Activated CD8-positive, alpha-beta memory T cell treated with anti-CD3 and anti-CD28 coated beads, Interleukin-2, amount 50 U/mL, for 24 hours (primary cell): ENCODE measurements around the gene CKLF.
"Not testable (repeated sequence)": the region's sequence is repeated elsewhere in the genome, so short reads cannot be mapped to it uniquely, and the experiment has no call there.

ENCODE experiments used
- DNase-seq: peaks from one replicate; pipeline ENCODE4 v3.0.0-alpha.2; 2020; ENCODE audit errors: extremely low read depth

Gene CKLF

DNA sequence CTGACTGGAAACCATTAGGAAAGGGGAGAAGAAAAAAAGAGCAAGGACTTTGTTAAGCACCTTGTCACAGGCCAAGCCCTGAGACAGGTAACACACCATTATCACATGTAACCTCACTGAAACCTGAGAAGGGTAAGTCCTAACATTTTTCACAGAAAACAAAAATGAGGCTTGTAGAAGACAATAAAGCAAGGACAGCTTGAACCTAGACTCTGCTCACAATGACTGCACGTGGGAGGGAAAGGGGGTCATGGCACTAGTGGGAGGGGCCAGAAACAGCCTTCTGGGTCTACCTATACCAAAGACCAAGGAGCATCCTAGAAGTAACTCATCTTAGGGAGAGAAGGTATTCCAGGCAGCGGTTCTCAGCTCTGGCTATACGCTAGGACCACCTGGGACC lies 10.0 kb upstream of the CKLF start:
- no peak for DNase-seq

DNA sequence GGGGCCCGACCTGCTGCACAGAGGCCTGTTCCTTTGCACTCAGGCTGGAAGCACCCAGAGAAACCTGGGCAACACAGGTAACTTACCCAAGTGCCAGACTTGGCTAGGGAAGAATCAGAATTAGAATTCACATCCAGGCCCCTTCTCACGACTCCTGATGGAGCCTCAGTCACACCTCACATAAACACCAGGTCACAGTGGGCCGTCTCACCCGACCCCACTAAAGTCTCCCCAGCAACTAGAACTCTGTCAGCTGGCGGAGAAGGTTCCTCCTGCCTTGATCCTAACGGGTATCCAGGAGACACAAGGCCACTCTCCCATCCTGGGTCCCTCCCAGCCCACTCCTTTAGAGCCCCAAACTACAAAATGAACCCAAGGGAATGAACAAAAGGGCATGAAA lies 8.8 kb upstream of the CKLF start:
- no peak for DNase-seq

DNA sequence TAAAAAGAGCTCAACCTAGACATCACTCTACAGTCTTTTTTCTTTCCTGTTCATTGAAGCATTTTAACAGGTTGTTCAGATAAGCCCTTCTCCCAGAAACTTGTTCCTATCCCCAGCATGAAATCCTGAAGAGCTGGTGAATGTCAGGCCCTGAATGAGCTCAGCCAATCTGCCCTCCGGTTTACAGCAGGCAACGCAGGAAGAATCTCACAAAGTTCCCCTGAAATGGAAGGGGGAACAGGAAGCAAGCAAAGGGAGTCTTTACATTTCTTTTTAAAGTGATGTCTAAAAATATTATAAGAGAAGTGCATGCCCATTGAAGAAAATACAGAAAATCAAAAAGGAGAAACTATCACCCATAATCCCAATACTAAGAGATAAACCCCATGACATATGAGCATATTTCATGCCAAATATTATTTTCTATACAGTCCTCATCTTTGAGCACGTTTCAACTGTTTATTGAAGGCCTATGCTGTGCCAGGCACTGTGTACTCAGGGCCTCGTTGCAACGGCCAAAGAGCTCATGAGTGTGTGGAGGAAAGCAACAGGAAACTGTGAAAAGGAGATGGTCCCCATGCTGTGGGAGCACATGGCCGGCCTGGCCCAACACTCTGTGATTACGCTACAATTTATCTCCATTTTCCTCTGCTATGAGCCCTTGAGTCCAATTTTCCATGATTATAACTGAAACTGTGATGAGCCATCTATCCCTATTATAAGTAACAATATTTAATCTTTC lies 8.2 kb upstream of the CKLF start:
- no peak for DNase-seq

DNA sequence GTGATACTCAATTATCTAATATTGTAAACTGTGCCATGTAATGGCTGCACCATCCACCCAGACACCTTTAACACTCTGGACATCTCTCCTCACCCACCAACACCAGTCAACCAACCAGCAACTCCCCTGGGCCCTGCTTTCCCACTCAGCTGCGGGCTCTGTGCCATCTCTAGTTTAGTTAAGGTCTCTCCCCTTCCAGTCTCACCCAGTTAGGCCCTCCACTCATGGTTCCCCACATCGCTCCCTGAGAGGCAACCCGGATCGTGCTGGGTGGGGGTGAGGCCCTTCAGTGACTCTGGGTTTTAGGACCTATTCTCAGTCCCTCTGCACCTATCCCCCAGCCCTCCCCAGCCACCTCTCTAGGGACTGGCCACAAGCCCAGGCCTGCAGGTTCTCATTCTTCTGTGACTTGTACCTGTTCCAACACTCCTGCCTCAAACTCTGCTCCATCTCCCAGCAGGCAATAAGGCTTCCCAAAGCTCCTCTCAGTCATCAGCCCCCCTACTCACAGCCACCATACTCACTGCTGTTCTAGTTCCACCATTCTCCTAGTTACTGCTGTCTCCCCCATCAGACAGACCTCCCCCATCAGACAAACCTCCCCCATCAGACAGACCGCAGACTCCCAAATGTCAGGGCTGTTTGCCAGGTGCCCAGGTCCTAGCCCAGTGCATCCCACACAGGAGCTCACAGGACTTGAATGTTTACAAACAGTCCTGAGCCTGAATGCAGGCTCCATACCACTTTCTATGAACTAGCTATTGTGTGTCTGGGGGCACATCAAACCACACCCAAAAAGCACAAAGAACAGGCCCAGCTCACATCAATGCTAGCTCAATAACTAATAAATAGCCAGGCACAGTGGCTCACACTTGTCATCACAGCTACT lies 5.0 kb upstream of the CKLF start:
- no peak for DNase-seq

DNA sequence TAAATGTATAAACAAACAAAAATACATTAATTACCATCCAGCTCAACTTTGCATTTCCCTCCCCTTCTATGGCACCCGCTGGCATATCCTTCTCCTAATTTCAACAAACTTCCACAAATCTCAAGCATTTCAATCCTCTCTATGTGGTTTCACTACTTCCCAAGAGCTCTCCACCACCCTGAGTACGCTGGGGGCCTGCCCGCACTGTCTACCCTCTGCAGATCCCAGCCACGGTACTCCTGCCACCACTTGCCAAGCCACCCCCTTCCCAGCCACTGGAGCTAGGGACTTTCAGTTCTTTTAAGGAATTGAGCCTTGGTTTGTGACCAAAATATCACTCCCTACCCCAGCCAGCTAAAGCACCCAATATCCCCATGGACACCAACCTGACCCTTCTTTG lies 4.3 kb upstream of the CKLF start:
- no peak for DNase-seq

DNA sequence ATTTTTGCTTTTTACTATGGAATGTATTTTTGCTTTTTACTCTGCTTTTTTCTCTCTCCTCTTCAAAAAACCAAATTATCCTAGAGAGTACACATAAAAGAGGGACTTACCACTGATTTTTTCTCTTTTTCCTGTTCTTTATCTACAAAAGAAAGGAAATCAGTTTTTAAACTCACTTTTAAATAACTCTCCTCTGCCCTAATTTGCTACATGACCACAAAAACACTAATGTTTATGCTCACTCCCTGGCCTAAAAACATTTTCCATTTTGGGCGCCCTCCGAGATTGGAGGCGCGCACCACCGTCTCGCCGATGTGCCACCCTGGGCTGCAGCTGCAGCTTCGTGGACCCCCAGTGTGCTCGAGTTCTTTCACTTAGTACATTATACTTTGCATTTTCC lies 3.5 kb upstream of the CKLF start:
- no peak for DNase-seq

DNA sequence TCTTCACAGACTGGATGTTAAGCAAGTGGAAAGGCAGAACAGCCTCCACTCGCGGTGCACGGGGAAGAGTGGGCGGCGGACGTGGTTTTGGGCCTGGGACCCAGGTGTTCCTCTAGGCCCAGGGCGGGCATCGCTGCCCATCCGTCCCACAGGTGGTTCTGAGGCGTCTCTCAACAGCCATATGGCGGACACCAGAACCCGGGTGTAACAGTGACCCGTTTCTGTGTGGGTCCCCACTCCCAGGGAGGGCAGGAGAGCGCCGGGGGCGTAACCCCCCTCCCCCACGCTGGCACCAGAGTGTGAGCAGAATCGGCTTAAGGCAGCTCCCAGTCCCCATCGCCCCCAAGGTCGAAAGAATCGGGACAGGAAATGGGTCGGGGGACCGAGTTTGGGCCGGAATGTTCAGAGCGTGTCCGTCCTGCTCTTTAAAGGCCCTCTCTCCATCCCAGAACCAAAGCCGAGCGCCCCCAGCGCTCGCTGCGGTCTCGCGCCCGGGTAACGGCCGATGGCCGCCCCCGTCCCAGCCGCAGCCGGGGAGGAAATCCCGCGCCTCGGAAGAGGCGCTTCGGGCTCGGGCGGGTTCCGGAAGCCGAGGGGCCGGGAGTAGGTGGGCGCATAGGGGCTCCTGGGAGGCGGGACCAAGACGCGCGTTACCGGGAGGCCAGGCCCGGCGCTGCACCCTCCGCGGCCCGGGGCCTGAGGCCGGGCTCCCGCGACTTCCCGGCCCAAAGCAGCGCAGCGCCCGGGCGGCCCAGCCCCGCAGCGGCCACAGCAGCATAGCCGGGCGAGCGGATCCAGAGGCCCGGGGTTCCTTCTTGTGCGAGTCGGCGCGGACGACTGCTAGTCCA lies 2.9 kb upstream of the CKLF start, which contains the start of gene TK2:
Gene TK2, minus strand, starts transcription at position 839 of the 848 bp plus-strand sequence. Its CDS starts 61 bp downstream, at position 778.
- DNase-seq, result peak; percentile 40

DNA sequence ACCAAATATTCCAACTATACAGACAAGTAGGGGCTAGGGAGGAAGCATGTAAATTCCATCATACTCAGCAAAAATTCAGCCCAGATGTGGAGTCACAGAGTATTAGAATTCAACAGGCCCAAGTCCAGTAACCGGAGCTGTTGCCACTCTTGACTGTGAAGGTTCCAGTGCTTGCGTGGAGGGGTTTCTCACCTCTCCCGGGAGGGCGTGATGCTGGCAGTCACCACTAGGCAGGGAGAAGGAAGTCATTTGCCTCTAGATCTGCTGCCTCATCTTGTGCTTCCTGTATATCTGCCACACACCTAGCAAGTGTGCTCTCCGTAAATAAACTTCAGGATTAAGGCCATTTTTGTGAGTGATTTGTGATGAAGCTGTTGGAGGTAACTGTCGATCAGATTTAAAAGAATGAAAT lies 1.0 kb upstream of the CKLF start:
- DNase-seq, result no peak

DNA sequence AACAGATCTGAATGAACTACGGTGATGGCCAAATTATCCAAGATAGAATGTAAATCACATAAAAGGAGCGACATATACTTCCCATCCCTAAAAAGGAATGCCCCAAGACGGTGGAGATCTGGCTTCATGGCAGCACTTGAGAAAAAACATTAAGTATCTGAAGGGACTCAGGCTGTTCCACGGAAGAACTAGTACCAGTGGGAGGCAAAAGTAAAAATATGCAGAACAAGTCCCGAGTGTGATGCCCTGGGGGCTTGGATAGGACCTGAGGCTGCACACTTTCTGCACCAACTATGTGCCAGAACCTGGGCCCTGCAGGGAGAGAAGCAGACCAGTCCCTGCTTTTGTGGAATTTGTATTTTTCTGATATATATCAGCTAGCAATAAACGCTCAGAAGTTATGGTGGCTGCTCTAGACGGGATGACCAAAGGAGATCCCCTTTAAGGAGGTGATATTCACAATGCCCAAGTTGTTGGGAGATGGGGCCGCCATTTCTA lies 539 bp upstream of the CKLF start:
- no peak for DNase-seq

DNA sequence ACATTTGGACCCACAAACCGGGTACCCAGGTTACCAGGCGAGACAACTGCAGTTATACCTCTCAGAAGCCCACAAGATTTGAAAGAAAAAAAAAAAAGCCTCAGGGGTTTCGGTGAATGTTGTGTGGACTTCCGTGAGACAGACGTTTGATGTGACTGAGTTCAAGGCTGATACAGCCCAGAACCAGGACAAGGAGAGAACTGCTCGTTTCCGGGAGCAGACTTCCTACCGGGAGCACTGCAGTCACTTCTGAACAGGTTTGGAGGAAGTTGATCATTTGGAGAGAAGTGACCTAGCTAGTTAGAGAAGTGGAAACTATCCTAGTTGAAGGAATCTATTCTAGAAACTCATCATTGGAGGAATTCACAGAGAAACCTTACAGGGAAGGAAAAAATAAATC lies 847 bp downstream of the CKLF start:
- DNase-seq, result no peak

DNA sequence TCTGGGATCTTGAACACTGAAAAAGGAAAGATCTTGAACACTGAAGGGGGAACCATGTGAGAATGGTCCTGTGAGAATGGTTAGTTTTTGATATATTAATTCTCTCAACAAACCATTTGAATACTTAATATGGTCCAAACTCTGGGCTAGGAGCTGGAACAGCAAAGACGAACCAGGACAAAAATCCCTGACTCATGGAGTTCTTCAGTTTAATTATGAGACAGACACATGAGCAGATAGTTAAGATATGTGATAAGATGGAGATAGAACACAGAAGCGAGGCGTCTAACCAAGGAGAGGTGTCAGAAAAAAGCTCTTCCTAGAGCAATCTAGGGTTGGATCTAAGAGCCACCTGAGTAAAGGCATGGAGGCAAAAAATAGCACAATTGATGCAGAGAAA lies 1.6 kb downstream of the CKLF start:
- DNase-seq, result no peak

DNA sequence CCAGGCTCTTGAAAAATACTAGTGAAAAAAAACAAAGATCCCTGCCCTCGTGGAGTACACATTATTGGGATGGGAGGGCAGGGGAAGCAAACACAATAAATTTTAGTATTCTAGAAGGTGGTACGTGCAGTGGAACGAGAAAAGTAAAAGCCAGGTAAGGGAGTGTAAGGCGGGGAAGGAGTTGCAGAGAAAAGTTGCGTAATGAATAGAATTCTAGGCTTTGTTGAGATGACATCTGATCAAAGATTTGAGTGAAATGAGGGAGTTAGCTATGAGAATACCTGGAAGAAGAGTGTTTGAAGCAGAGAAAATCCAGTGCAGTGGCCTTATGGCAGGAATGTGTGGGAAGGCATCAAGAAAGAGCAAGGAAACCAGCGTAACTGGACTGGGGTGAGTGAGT lies 2.1 kb downstream of the CKLF start:
- DNase-seq, result no peak

DNA sequence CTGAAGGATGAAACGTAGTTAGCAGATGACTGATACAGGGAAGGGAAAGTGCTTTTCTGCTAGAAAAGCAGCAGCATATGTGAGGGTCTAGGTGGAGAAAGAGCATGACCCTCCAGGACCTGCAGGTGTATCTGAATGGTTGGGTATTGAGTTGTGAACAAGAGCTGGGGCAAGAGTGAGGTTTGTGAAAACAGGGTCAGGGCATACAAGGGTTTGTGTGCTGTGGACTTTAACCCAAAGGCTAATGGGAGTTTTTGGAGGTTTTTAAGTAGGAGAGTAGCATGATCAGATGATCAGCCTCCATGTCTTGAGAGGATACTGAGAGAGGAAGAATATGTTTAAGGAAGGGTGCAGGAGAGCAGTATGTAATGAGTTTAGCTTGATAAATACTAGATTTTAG lies 7.7 kb downstream of the CKLF start:
- DNase-seq, result no peak

DNA sequence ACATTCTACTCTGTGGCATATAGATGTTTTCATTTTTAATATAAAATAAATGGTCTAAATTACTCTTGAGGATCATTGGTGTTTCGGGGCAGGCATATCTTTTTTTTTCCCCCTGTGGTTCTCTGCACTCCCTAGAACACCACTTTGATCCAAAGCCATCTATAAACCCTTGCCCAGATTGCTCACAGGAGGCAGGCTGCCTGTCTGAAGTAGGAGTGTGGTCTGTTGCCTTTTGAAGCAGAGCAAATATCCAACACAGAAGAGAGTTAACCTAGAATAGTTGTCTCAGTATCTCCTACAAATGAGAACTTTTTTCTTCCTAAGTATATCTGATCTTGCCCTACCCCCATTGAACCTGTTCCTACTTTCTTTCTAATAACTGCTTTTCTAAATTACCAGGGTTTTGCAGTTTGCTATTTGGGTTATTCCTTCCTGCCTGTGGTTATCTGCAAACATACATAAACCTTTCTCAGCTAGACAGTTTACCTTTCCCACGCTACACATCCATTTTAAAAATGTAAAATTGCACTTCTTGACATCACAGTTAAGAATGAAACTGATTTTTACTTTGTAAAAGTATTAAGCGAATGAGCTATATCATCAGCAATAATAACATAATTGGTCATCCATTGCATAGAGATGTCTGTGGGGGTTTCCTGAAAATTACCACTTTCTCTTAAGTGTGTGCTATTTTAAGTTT lies 9.2 kb downstream of the CKLF start:
- DNase-seq, result no peak

DNA sequence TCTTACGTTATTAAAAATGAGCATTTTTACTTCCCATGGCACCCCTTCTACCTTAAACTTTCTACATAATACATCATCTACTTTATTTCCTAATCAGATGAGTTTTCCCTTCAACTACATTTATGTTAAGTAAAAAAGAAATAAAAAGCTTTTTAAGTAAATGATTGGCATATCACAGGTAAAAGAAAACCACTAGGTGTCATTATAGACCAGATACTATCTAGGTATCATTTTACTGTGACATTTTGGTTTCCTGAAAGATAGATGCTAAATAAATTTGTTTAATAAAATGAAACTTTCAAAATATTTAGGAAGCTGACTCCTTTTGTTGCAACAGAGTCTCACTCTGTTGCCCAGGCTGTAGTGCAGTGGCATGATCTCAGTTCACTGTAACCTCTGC lies 10.0 kb downstream of the CKLF start:
- DNase-seq, result no peak

DNA sequence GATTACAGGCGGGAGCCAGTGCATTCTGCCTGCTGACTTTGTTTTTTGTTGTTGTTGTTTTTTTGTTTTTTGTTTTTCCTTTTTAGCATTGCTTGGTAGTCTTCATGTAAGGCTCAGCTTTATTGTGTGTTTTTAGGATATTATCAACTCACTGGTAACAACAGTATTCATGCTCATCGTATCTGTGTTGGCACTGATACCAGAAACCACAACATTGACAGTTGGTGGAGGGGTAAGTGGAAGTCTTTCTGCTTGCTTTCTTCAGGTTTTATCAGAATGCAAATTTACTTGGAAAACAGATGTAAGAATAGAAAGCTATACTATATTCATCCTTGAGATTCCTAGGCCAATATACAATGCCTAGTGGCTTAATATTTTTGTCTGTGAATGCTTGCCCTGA lies 10.6 kb downstream of the CKLF start:
- no peak for DNase-seq

DNA sequence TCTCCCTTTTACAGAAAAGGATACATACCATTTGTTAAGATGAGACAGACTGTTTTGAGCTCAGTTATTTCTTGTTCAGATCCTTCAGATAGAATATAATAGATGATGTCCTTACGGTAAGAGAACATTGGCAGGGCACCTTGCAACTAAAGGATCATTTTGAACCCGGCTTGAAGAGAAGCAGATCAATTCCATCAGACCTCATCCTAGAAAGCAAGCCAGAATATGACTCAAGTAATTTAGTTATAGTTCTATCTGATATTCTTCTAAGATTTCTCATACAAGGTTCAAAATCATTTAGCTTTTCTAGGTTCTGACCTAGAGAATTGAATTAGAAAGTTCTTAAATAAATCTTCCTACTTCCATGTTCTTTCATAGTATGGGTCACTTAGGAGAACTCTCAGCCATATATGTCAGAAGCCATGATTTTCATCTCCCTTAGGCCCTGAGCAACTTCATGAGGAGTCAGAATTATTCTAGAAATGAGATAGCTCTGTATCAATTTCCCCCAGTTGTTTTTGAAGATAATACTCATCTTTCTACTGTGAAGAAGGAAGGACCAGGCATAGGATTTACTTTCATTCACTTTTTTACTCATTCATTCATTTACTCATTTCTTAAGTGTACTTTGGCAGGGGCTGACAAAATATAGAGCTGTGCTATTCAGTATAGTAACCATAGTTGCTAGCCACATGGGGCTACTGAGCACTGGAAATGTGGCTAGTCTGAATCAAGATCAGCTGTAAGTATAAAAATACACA lies 11.4 kb downstream of the CKLF start:
- no peak for DNase-seq

DNA sequence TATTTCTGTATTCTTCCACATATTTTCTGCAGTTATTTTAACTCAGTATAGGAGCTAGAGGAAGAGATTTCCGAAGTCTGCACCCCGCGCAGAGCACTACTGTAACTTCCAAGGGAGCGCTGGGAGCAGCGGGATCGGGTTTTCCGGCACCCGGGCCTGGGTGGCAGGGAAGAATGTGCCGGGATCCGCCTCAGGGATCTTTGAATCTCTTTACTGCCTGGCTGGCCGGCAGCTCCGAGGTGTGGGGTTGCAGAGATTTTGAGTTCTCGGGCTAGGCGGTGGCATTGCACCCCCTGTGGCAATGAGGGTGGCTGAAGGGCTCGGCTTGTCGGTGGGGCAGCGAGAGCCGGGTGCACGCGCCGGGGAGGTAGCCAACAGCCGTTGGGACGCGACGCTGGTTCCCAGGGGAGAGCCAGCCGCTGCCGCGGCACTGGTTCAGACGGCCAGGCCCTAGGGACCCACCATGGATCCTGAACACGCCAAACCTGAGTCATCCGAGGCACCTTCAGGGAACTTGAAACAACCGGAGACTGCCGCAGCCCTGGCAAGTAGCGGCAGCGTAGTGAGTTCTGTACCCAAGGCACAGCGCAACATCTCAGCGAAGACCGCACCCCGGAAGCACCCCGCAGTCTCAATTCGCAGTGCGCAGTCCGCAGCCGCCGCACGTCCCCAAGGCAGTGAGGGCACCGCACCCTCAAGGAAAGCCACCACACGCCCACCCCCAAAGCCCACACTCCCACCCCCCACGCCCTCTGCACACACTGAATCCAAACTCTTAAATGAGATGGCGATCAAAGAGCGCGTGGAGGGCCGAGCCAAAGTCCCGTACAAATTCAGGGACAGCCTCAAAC lies 13.9 kb downstream of the CKLF start, which contains the start of gene CMTM1:
Gene CMTM1, plus strand, starts transcription at position 389 of the 851 bp plus-strand sequence. Its CDS starts 75 bp downstream, at position 464.
- DNase-seq, result no peak

DNA sequence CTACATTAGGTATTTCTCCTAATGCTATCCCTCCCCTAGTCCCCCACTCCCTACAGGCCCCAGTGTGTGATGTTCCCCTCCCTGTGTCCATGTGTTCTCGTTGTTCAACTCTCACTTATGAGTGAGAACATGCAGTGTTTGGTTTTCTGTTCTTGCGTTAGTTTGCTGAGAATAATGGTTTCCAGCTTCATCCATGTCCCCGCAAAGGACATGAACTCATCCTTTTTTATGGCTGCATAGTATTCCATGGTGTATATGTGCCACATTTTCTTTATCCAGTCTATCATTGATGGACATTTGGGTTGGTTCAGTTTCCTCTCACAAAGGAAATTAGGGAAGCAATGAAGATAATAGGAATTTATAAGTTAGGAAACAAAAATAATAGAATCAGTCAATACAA lies 14.9 kb downstream of the CKLF start:
- DNase-seq, result not testable (repeated sequence)

DNA sequence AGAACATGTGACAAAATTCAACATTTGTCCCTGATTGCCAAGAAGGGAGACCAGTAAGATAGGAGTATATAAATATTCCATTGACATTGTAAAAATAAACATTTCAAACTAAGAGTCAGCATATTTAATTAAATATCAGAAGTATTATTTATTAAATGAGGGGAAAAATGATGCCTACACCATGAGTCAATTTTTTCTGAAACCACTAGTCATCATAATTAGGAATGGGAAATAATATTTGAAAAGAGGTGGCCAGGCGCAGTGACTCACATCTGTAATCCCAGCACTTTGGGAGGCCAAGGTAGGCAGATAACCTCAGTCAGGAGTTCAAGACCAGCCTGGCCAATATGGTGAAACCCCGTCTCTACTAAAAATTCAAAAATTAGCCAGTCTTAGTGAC lies 16.0 kb downstream of the CKLF start:
- DNase-seq, result no peak
